ENCODE results near the gene CRIP1.
A peak's percentile ranks its signal among the peaks of the same experiment; 100 is the strongest.

Gene CRIP1

DNA sequence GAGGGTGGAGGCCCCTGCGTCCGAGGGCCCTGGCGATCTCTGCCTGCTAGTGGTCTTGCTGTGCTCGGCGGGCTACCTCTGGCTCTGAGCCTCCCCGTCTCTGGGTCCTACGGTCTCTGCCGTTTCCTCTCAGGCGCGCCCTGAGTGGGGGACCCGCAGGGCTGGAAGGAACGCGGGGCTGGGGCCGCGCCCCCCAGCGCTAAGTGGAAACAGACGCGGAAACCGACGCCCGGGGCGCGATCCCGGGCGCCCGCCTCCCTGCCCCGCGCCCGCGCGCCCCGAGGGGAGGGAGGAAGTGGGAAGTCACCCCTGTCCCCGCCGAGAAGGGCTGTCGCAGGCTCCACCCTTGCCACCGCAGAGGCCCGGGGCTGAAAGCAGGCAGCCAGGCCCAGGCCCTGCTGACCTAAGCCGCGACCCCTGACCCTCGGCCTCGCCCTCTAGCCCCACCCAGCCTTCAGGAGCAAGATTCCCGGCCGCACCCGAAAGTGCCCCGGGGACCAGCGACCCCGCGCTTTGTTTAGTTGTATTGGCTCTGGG, 831 bp downstream of the CRIP1 start:
- Histone ChIP-seq H3K9ac (ENCODE audit: low read depth, low read length) (peak overlapping the region; percentile 53; the same call in 1 of the 2 replicates), H3K4me1 (ENCODE audit: insufficient read depth, low read length) (peaks cover under 1% of the 10 kb centered on the region; the same call in 1 of the 2 replicates), H3K36me3 (ENCODE audit: insufficient read depth, low read length) (no peaks in the 10 kb centered on the region), H3K9me3 (ENCODE audit: control insufficient read depth, insufficient read depth, low read length) (no peaks in the 10 kb centered on the region)

DNA sequence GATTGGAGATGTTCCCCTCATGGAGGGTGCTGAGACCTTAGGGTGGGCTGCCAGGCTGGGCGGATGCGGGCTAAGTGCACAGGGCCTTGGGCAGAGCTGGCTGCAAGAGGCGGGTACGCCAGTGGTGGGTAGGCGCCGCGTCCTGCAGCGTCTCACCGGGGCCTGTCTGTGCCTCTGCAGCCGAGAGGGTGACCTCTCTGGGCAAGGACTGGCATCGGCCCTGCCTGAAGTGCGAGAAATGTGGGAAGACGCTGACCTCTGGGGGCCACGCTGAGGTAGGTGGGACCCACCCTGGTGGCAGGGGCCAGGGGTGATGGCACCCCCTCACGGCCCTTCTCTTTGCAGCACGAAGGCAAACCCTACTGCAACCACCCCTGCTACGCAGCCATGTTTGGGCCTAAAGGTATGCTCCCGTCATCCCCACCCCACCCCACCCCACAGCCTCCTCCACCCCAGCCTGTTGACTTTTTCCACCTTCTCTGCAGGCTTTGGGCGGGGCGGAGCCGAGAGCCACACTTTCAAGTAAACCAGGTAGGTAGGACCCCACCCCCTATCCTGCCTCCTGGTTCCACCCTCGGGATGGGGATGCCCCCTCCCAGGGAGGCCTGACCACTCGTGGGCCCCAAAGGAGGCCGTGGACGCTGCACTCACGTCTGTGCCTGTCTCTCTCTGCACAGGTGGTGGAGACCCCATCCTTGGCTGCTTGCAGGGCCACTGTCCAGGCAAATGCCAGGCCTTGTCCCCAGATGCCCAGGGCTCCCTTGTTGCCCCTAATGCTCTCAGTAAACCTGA, 1.5 kb downstream of the CRIP1 start:
- Histone ChIP-seq H3K36me3 (ENCODE audit: insufficient read depth, low read length) (no peaks in the 10 kb centered on the region), H3K9me3 (ENCODE audit: control insufficient read depth, insufficient read depth, low read length) (no peaks in the 10 kb centered on the region), H3K9ac (ENCODE audit: low read depth, low read length) (peak overlapping the region; percentile 53; the same call in 1 of the 2 replicates), H3K4me1 (ENCODE audit: insufficient read depth, low read length) (no peaks in the 10 kb centered on the region; the same call in 1 of the 2 replicates)

DNA sequence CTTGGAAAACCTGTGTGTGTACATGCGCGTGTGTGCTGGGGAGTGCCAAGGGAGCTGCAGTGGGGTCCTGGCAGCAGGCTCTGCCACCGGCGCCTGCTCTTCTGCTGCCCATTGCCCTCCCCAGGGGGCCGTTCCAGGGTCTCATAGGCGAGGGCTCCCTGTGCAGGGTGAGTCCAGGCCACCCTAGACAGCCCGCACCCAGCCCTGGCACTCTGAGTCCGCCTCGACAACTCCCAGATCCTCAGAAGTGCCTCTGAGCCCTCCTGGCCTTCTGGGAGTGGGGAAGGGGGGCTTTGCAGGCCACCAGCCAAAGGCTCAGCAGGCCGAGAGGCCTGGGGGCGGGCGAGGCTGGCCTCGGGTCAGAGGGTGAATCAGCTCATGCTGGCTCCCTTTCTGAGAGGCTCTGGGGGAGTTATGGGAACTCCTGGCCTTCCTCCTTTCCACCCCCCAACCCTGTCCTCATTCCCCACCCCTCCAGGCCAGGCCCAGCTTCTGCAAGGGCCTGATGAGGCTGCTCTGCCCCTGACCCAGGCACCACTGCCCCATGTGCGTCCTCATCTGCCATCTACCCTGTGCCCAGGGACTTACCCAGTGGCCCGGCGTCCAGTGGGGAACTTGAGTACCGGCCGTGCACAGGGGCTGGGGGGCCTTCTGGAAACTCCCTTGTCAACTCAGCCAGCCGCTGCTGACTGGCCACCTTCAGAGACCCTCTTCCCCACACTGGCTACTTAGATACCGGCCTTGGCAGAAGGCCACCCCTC, 2.3 kb downstream of the CRIP1 start:
- H3K36me3 ChIP-seq (ENCODE audit: insufficient read depth, low read length) = no peaks in the 10 kb centered on the region
- no peak overlapping the region for H3K9ac ChIP-seq (ENCODE audit: low read depth, low read length)
- no peaks in the 10 kb centered on the region; the same call in 1 of the 2 replicates for H3K4me1 ChIP-seq (ENCODE audit: insufficient read depth, low read length)
- H3K9me3 ChIP-seq (ENCODE audit: control insufficient read depth, insufficient read depth, low read length) = no peaks in the 10 kb centered on the region

DNA sequence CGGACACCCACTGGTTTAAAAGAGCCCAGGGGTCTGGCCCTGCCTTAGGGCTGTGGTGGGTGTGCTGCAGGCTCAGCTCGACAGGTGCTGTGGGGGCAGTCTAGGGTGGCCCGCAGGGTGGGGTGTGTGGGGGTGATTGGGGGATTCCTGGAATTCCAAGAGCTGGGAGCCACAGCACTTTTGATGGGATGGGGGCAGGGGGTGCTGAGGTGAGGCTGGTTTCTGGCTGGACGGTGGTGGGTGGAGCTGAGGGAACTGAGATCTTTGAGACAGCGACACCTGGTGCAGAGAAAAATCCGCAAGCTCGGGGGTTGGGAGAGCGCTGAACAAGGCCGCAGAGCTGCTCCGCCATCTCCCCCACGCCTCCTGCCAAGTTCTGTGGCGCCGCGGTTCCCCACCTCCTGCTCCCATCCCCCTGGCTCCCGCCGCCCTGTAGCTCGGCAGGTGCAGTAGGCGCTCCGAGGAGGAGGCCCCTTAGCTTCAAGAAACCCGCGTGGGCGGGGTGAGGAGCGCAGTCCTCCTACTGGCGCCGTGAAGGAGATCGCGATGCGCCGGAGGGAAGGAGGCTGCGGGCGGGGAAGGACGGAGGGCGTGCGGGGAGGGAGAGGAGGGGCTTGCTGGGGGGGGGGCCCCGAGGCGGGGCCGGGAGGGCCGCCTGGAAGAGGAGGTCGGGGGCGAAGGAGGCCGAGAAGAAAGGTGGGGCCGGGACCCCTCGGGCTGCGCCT, 3.0 kb downstream of the CRIP1 start:
- Histone ChIP-seq H3K9ac (ENCODE audit: low read depth, low read length) (peak overlapping the region; percentile 63), H3K36me3 (ENCODE audit: insufficient read depth, low read length) (no peaks in the 10 kb centered on the region), H3K4me1 (ENCODE audit: insufficient read depth, low read length) (no peaks in the 10 kb centered on the region; the same call in 1 of the 2 replicates), H3K9me3 (ENCODE audit: control insufficient read depth, insufficient read depth, low read length) (no peaks in the 10 kb centered on the region)

DNA sequence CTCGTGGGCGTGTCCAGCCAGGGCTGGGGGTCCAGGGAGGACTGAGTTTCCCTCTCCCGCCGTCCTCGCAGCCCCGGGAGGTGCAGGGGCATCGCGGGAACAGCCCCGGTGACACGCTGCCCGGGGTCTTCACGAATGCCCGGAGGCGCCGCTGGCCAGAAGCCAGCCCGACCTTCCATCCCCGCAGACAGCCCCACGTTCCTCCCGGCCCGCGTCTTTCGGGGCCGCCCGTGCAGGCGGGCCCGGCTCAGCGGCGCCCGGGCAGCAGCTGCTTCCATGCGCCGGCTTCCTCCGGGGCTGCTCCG, 3.5 kb downstream of the CRIP1 start:
- peak overlapping the region; percentile 63 for H3K9ac ChIP-seq (ENCODE audit: low read depth, low read length)
- H3K9me3 ChIP-seq (ENCODE audit: control insufficient read depth, insufficient read depth, low read length) = no peaks in the 10 kb centered on the region
- no peaks in the 10 kb centered on the region for H3K36me3 ChIP-seq (ENCODE audit: insufficient read depth, low read length)
- H3K4me1 ChIP-seq (ENCODE audit: insufficient read depth, low read length) = no peaks in the 10 kb centered on the region; the same call in 1 of the 2 replicates

DNA sequence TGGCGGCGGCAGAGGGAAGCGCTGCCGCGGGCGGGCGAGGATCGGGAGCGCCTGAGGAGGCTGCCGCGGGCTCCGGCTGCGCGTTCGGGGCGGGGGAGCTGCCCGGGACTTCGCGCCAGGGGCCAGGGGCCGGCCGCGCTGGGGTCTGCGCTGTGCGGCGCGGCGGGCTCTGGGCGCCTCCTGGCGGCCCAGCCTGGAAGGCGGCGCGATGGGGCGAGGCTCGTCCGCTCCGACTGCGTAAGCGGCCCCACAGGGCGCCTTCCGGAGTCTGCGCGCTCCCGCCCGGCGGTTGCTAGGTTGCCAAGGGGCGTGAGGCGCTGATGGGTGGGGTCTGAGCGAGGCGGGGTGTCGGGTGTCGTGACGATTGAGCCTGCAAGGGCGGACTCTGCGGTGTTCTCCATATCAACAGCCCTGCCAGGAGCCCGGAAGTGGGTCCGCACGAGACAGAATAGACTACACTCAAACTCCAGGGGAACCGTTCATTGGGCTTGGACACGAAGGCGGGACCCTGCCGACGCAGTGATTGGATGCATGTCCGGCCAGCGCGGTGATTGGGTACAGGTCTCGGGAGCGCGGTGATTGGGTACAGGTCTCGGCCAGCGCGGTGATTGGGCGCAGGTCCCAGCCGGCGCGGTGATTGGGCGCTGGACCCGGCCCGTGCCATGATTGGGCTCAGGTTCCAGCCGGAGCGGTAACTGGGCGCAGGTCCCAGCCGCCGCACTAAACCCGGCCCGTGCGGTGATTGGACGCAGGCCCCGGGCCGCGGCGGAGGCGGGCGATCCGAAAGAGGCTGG, 4.1 kb downstream of the CRIP1 start, which contains the start of gene TEDC1:
TSS of gene TEDC1 (plus strand) at position 675 of the 794 bp plus-strand sequence. CDS start 130 bp downstream, outside the sequence.
- Histone ChIP-seq H3K9ac (ENCODE audit: low read depth, low read length) (peak within 1 kb of the TSS; percentile 79), H3K4me1 (ENCODE audit: insufficient read depth, low read length) (no peaks in the 10 kb centered on the region; the same call in 1 of the 2 replicates), H3K36me3 (ENCODE audit: insufficient read depth, low read length) (no peaks in the 10 kb centered on the region), H3K9me3 (ENCODE audit: control insufficient read depth, insufficient read depth, low read length) (no peaks in the 10 kb centered on the region)

DNA sequence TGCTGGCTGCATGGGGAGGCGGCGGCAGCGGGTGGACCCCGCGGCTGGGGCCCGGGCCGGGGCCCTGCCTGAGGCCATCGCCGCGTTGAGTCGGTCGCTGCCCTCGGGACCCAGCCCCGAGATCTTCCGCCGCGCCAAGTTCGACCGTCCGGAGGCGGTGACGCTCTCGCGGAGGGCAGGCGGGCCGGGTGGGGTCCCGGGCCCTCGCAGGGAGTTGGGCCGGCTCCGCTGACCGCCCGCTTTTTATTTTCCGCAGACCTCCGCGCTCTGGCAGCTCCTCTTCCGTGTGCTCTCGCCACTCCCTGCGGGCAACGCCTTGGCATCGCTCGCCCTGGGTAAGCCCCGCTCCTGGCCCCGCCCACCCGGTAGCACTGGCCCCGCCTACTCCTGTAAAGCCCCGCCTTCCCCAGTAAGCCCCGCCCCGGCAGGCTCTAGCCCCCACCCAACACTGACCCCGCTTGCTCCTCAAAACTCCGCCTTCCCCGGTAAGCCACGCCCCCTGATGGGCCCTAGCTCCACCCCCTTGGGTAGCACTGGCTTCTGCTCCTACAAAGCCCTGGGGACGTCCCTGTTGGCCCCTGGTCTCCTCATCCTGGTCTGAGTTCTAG, 4.8 kb downstream of the CRIP1 start:
- Histone ChIP-seq H3K36me3 (ENCODE audit: insufficient read depth, low read length) (no peaks in the 10 kb centered on the region), H3K9me3 (ENCODE audit: control insufficient read depth, insufficient read depth, low read length) (no peaks in the 10 kb centered on the region), H3K9ac (ENCODE audit: low read depth, low read length) (peak overlapping the region; percentile 79; the same call in 1 of the 2 replicates), H3K4me1 (ENCODE audit: insufficient read depth, low read length) (no peaks in the 10 kb centered on the region; the same call in 1 of the 2 replicates)

DNA sequence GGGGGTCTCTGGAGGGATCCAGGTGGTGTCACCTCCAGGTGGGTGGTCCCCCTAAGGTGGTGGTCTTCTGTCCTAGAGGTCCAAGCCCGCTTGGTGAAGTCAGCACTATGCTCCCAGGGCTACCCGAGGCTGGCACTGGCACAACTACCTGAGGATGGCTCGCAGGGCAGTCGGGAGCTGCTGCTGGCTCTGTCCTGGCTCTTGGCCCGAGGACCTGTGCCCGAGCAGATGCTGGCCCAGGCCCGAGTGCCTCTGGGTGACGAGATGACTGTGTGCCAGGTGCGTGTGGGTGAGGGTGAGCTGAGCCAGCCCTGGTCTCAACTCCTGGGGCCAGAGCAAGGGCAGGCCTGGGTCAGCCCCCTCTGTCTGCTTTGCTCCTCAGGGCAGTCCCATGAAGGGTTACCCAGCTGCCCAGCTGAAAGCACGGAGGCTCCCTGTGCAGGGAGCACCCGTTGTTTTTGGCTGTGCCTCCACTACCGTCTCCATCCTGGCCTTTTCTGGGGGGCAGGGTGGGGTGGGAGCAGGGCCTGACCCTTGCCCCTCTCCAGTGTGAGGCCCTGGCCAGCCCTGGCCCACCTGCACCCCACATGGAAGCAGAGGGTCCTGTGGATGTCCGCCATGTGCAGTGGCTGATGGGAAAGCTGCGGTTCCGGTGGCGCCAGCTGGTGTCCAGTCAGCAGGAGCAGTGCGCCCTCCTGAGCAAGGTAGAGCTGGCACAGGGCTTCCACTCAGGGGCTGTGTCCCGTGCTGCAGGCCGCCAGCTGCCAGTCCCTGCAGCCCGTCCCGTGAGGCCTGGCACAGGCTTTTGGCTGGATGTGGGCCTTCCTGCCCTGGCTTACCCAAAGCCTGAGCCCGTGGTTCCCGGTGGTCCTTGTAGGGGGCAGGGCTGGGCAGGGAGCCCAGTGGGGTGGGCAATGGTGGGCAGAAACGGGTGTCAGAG, 5.6 kb downstream of the CRIP1 start:
- Histone ChIP-seq H3K4me1 (ENCODE audit: insufficient read depth, low read length) (no peaks in the 10 kb centered on the region; the same call in 1 of the 2 replicates), H3K9ac (ENCODE audit: low read depth, low read length) (no peak overlapping the region), H3K9me3 (ENCODE audit: control insufficient read depth, insufficient read depth, low read length) (no peaks in the 10 kb centered on the region), H3K36me3 (ENCODE audit: insufficient read depth, low read length) (no peaks in the 10 kb centered on the region)

DNA sequence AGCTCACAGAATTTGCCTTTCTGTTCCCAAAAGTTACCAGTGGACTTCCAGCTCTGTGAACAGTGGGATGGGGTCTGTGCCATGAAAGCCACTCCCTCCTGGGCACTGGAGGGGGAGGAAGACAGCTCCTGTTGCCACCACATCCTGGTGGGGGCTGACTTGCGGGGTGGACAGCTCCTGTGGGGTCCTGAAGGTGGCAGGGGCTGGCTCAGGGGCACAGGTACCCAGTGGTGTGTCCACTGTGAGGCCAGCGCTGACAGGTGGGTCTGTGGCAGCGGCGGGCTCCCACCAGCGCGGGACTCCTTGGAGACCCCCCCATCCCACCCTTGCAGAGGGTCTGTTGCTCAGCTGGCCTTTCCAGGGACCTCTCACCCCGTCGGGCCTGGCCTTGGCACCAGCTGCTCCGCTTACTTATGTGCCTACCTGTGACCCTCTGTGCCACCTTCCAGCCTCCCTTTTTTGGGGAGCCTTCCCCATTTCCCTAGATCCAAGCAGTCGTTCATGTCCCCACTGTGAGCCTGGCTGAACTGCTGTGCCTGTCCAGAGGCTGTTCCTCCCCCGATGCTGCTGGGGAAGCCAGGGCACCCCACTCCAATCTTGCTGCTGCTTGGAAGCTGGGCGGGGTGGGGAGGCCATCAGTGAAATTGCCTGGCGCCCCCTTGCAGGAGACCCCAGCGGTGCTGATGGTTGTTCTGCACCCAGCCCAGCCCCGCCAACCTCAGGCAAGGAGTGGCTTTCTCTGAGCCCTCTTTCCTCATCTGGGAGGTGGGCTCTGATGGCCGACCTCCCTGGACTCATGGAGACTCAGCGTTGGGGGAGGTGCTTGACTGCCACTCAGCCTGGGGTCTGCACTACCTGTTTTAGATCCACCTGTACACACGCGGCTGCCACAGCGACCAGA, 6.5 kb downstream of the CRIP1 start:
- Histone ChIP-seq H3K4me1 (ENCODE audit: insufficient read depth, low read length) (no peaks in the 10 kb centered on the region; the same call in 1 of the 2 replicates), H3K9ac (ENCODE audit: low read depth, low read length) (no peak overlapping the region), H3K36me3 (ENCODE audit: insufficient read depth, low read length) (no peaks in the 10 kb centered on the region), H3K9me3 (ENCODE audit: control insufficient read depth, insufficient read depth, low read length) (no peaks in the 10 kb centered on the region)

DNA sequence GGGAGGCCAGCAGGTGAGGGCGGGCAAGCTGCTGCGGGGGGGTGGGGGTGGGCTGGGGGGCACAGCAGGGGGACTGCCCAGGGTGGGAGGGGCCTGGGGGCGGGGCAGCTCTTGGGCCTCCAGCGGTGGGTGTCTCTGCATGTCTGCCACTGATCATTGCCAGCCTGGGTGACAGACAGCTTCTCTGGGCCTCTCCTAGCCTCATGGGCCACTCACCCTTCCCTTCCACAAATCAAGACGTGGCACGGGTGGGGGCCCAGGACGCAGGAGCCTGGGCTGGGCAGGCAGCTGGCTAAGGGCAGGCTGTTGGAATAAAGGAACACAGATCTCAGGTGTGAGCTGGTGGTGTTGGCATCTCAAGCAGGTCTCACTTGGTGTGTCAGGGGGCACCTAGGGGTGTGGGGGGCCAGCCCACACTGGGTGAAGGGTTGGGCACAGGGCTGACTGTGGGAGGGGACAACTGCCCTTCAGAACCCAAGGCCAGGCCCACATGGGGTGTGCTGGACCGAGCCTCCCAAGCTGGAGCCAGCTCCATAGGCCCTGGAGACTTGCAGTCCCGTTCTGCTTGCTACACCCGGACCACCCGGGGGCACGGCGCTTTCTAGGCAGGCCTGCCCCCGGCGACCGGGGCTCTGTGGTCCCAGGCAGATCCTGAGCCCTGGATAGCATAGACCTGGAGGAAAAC, 7.4 kb downstream of the CRIP1 start:
- H3K9ac ChIP-seq (ENCODE audit: low read depth, low read length) = no peak overlapping the region
- H3K9me3 ChIP-seq (ENCODE audit: control insufficient read depth, insufficient read depth, low read length) = no peaks in the 10 kb centered on the region
- H3K36me3 ChIP-seq (ENCODE audit: insufficient read depth, low read length) = no peaks in the 10 kb centered on the region
- H3K4me1 ChIP-seq (ENCODE audit: insufficient read depth, low read length) = peaks cover 3% of the 10 kb centered on the region; the same call in 1 of the 2 replicates

DNA sequence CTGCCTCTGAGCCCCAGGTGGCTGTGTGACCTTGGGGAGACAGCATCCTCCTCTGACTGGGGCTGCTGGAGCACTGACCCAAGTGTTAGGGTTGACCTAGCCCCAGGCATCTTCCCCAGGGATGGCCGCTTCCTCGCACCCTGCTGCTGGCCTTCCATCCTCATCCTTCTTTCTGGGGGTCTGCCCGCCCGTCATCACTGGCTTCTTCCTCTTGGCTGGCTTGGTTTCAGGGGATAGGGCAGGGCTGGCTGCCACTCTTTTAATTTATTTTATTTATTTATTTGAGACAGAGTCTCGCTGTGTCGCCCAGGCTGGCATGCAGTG, 7.9 kb downstream of the CRIP1 start:
- Histone ChIP-seq H3K9ac (ENCODE audit: low read depth, low read length) (no peak overlapping the region), H3K36me3 (ENCODE audit: insufficient read depth, low read length) (no peaks in the 10 kb centered on the region), H3K4me1 (ENCODE audit: insufficient read depth, low read length) (peaks cover 5% of the 10 kb centered on the region; the same call in 1 of the 2 replicates), H3K9me3 (ENCODE audit: control insufficient read depth, insufficient read depth, low read length) (no peaks in the 10 kb centered on the region)
